ENCODE data around the gene CNR1.

GRCh38 chr6:88124925-88125557 is 41.1 kb downstream of the CNR1 start:
- no peak for TF ChIP-seq PRDM15 (CRISPR knock-in tag; IDR thresholded peaks at IDR 0.05)
- no peak for TF ChIP-seq RORB (CRISPR knock-in tag; IDR thresholded peaks at IDR 0.05)
- TF ChIP-seq, protein P1, sequence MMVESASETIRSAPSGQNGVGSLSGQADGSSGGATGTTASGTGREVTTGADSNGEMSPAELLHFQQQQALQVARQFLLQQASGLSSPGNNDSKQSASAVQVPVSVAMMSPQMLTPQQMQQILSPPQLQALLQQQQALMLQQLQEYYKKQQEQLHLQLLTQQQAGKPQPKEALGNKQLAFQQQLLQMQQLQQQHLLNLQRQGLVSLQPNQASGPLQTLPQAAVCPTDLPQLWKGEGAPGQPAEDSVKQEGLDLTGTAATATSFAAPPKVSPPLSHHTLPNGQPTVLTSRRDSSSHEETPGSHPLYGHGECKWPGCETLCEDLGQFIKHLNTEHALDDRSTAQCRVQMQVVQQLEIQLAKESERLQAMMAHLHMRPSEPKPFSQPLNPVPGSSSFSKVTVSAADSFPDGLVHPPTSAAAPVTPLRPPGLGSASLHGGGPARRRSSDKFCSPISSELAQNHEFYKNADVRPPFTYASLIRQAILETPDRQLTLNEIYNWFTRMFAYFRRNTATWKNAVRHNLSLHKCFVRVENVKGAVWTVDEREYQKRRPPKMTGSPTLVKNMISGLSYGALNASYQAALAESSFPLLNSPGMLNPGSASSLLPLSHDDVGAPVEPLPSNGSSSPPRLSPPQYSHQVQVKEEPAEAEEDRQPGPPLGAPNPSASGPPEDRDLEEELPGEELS (CRISPR knock-in tag; IDR thresholded peaks at IDR 0.05) = no peak
- TF ChIP-seq, protein P2, sequence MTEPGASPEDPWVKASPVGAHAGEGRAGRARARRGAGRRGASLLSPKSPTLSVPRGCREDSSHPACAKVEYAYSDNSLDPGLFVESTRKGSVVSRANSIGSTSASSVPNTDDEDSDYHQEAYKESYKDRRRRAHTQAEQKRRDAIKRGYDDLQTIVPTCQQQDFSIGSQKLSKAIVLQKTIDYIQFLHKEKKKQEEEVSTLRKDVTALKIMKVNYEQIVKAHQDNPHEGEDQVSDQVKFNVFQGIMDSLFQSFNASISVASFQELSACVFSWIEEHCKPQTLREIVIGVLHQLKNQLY (CRISPR knock-in tag; IDR thresholded peaks at IDR 0.05) = no peak
- TF ChIP-seq ZNF263 (CRISPR knock-in tag; IDR thresholded peaks at IDR 0.05; ENCODE audit: low read depth) = no peak
- TF ChIP-seq, protein P3, sequence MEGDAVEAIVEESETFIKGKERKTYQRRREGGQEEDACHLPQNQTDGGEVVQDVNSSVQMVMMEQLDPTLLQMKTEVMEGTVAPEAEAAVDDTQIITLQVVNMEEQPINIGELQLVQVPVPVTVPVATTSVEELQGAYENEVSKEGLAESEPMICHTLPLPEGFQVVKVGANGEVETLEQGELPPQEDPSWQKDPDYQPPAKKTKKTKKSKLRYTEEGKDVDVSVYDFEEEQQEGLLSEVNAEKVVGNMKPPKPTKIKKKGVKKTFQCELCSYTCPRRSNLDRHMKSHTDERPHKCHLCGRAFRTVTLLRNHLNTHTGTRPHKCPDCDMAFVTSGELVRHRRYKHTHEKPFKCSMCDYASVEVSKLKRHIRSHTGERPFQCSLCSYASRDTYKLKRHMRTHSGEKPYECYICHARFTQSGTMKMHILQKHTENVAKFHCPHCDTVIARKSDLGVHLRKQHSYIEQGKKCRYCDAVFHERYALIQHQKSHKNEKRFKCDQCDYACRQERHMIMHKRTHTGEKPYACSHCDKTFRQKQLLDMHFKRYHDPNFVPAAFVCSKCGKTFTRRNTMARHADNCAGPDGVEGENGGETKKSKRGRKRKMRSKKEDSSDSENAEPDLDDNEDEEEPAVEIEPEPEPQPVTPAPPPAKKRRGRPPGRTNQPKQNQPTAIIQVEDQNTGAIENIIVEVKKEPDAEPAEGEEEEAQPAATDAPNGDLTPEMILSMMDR (IDR thresholded peaks at IDR 0.05) = no peak
- no peak for TF ChIP-seq JUN (CRISPR knock-in tag; IDR thresholded peaks at IDR 0.05)
- no peak for TF ChIP-seq CREB1 (CRISPR knock-in tag; IDR thresholded peaks at IDR 0.05)

Measured in WTC11 (cell line).